Activated CD8-positive, alpha-beta memory T cell treated with anti-CD3 and anti-CD28 coated beads, Interleukin-2, amount 10 ng/mL, durations not matched to agents 7 days and 5 days (primary cell): ENCODE measurements around the gene PPP1CA. TPM values are rescaled to one million over a fixed set of nuclear protein-coding genes. Genes with fewer than 3 reads are reported as not detected.

Source experiments
- ATAC-seq: fragments of 150-1000 bp; cut with Tn5 transposase; one replicate; pipeline ENCODE4 v1.10.0; 2021; ENCODE audit warnings: moderate library complexity
- CTCF ChIA-PET: fragments of 350-600 bp; sonication (Branson Sonifier 250); formaldehyde crosslinking; loops from one replicate; lab custom pipeline; 2021; ENCODE audit warnings: antibody characterized with exemption; lab: Charles Lee
- DNase-seq: peaks from one replicate; pipeline ENCODE4 v3.0.0-alpha.2; 2020
- H3K27ac Mint-ChIP-seq: one replicate; pipeline ENCODE4 v1.8.0; 2021; ENCODE audit warnings: mild to moderate bottlenecking, mixed read lengths
- H3K27me3 Mint-ChIP-seq: one replicate; pipeline ENCODE4 v1.8.0; 2021; ENCODE audit warnings: mixed read lengths
- H3K36me3 Mint-ChIP-seq: one replicate; pipeline ENCODE4 v1.8.0; 2021; ENCODE audit warnings: mild to moderate bottlenecking, mixed read lengths
- H3K4me1 Mint-ChIP-seq: one replicate; pipeline ENCODE4 v1.8.0; 2021; ENCODE audit warnings: mixed read lengths
- H3K4me3 Mint-ChIP-seq: one replicate; pipeline ENCODE4 v1.8.0; 2021; ENCODE audit warnings: mild to moderate bottlenecking, moderate library complexity, mixed read lengths
- H3K9me3 Mint-ChIP-seq: one replicate; pipeline ENCODE4 v1.8.0; 2022; ENCODE audit warnings: low read depth, mixed read lengths
- total RNA-seq, 2 experiments: library from RNA; stranded (reverse); gene quantifications; one replicate each; pipeline ENCODE4 v1.2.3, GENCODE V29; 2021

PPP1CA gene
- total RNA-seq, 2 experiments from 2014 or later: 309 to 360 TPM

- Mint-ChIP-seq H3K4me1 (peaks cover 58% of the 10 kb centered on the region), H3K4me3 (peak overlapping the region; percentile 95), H3K27me3 (no peaks in the 10 kb centered on the region), H3K27ac (peak overlapping the region; percentile 37), H3K36me3 (peaks cover 28% of the 10 kb centered on the region), H3K9me3 (no peaks in the 10 kb centered on the region)
- no peak for ATAC-seq
- CTCF ChIA-PET: interaction anchor here (0.9 to 5.3 kb wide), 4 partner anchors 9 to 35 kb away, joined by 3 to 53 read pairs (median 4); partner anchors contain the start of genes PPP1CA and TBC1D10C
- DNase-seq: no peak
Measured at GRCh38 chr11:67393437-67393836, 8.2 kb downstream of the PPP1CA start.

DNA sequence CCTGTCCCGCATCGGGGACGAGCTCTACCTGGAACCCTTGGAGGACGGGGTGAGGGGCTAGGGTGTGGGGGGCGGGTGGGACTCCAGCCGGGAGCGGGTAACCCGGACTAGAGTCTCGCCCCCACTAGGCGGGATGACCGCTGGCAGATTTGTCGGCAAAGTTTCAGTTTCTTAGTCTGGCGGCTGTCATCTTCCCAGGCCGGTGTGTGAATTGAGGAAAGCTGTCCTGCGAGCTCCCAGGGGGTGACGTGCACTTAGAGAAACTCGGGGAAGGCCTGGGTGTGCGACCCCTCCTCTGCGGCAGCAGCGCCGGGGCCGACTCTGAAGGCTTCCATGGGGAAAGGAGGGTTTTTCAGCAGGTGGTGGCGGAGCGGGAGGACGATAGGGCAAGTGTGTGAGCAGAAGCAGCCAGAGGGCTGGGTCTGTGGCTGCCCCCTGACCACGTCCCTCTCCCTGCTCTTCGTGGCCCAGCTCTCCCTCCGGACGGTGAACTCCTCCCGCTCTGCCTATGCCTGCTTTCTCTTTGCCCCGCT is 9.4 kb downstream of the PPP1CA start:
- CTCF ChIA-PET: interaction anchor here (0.8 to 32.6 kb wide), 10 partner anchors 11 to 130 kb away, joined by 3 to 1153 read pairs (median 8); partner anchors contain the start of genes CLCF1, PITPNM1, POLD4 and PPP1CA
- DNase-seq (no peak), ATAC-seq (no peak)
- Mint-ChIP-seq H3K36me3 (peaks cover 19% of the 10 kb centered on the region), H3K27me3 (no peaks in the 10 kb centered on the region), H3K4me3 (peak overlapping the region; percentile 95), H3K4me1 (peaks cover 46% of the 10 kb centered on the region), H3K9me3 (no peaks in the 10 kb centered on the region), H3K27ac (peak overlapping the region; percentile 80)

DNA sequence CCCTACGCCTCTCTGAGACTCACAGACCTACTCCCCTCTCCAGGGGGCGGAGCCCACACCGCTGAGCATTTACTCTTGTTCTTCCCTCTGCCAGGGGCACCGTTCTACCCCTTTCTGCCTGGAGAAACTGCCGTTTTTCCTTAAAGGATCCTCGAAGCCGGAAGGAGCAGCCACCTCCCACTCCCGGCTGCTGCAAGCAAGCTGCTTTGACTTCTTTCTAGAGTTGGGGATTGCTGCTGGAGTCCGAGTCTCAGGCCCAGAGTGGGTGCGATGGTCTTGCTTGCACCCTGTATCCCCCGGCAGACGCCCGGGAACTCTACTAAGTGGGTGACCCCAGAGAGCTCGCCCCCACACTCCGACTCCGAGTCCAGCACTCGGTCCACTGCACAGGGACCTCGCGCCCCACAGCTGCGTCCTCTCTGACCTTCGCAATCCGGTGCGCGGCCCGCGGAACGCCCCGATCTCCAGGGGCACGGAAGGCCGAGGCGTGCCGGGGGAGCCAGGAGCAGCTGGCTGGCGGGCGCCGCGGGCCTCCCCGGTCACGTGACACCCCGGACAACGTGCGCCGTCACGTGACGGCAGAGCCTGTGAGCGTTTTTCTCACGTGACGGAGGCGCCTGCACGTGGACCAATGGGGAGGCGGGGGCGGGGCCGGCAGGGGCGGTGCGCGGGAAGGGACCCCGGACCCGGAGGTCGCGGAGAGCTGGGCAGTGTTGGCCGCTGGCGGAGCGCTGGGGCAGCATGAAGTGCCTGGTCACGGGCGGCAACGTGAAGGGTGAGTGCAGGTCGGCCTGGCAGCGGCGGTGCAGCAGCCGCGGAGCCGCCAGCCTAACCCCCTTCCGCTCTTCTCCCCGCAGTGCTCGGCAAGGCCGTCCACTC is 10.1 kb downstream of the PPP1CA start, which contains the start of gene RAD9A:
RAD9A (plus strand) TSS at position 683 of the 879 bp plus-strand sequence; CDS start at position 742, 59 bp downstream.
- H3K27ac Mint-ChIP-seq: peak within 1 kb of the TSS; percentile 80
- H3K36me3 Mint-ChIP-seq: peaks cover 15% of the 10 kb centered on the region
- ATAC-seq (peak; percentile 88), DNase-seq (peak; percentile 97)
- H3K4me1 Mint-ChIP-seq: peaks cover 40% of the 10 kb centered on the region
- CTCF ChIA-PET: interaction anchor here (0.8 to 32.6 kb wide), 14 partner anchors 10 to 129 kb away, joined by 3 to 1153 read pairs (median 5); partner anchors contain the start of genes CLCF1, PITPNM1, POLD4 and PPP1CA
- peak within 1 kb of the TSS; percentile 95 for H3K4me3 Mint-ChIP-seq
- no peaks in the 10 kb centered on the region for H3K9me3 Mint-ChIP-seq
- no peaks in the 10 kb centered on the region for H3K27me3 Mint-ChIP-seq

- H3K27ac Mint-ChIP-seq: peak overlapping the region; percentile 70
Measured at GRCh38 chr11:67390947-67391303, 10.7 kb downstream of the PPP1CA start.

DNA sequence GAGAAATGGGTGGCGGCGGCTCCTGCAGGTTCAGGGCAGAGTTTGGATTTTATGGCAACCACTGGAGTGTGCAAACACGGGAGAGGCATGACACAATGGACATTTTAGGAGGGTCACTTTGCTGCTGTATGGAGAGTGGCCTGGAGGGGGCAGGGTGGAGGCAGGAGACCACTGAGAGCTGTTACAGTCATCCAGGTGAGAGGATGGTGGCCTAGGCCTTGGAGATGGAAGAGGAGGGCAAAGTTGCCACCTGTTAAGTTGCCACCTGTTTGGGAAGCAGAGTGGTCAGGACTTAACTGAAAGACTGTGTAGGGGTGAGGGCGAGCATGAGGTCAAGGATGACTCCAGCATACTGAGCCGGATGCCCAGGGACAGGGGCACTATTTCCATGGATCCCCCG is 12.2 kb downstream of the PPP1CA start:
- H3K27ac Mint-ChIP-seq: no peak overlapping the region
- peak; percentile 26 for ATAC-seq
- no peaks in the 10 kb centered on the region for H3K9me3 Mint-ChIP-seq
- peaks cover 9% of the 10 kb centered on the region for H3K36me3 Mint-ChIP-seq
- peak; percentile 79 for DNase-seq
- H3K4me1 Mint-ChIP-seq: peaks cover 34% of the 10 kb centered on the region
- CTCF ChIA-PET: interaction anchor here (1.0 to 32.6 kb wide), 7 partner anchors 8 to 79 kb away, joined by 3 to 1153 read pairs (median 20); partner anchors contain the start of genes CLCF1, POLD4, PPP1CA and TBC1D10C
- H3K4me3 Mint-ChIP-seq: peak overlapping the region; percentile 59
- H3K27me3 Mint-ChIP-seq: peaks cover 15% of the 10 kb centered on the region

More at GRCh38 chr11:67390947-67391303, 10.7 kb downstream of the PPP1CA start:
- Mint-ChIP-seq H3K36me3 (peaks cover 11% of the 10 kb centered on the region), H3K4me3 (peak overlapping the region; percentile 95), H3K9me3 (no peaks in the 10 kb centered on the region), H3K4me1 (peaks cover 36% of the 10 kb centered on the region), H3K27me3 (peaks cover 2% of the 10 kb centered on the region)
- DNase-seq (no peak), ATAC-seq (no peak)
- CTCF ChIA-PET: interaction anchor here (0.9 to 32.6 kb wide), 12 partner anchors 9 to 115 kb away, joined by 3 to 1153 read pairs (median 5); partner anchors contain the start of genes CLCF1, PITPNM1, POLD4 and PPP1CA

DNA sequence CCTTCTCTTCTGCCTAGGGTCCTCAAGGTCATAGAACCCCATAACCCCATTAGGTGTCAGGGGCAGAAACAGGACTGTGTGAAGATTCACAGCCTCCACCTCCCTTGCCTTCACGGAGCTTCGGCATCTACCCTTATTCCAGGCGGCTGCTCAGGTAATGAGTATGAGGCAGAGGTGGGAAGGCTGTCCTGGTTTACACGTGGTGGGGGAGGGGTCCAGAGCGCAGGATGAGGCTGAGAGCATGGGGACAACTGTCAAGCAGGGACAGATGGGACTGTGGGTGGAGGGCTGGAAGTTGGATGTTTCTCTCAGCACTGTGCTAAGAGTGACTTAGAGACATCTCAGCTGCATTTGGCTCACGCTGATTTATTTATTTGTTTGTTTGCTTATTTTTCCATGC is 14.1 kb downstream of the PPP1CA start:
- H3K9me3 Mint-ChIP-seq: no peaks in the 10 kb centered on the region
- H3K27me3 Mint-ChIP-seq: peaks cover 21% of the 10 kb centered on the region
- peaks cover 19% of the 10 kb centered on the region for H3K4me1 Mint-ChIP-seq
- no peak overlapping the region for H3K4me3 Mint-ChIP-seq
- ATAC-seq: no peak
- CTCF ChIA-PET: interaction anchor here (1.0 to 32.6 kb wide), 6 partner anchors 11 to 49 kb away, joined by 3 to 1153 read pairs (median 8); partner anchors contain the start of genes CLCF1, POLD4, PPP1CA and PTPRCAP
- DNase-seq: no peak
- no peak overlapping the region for H3K27ac Mint-ChIP-seq
- H3K36me3 Mint-ChIP-seq: no peaks in the 10 kb centered on the region

DNA sequence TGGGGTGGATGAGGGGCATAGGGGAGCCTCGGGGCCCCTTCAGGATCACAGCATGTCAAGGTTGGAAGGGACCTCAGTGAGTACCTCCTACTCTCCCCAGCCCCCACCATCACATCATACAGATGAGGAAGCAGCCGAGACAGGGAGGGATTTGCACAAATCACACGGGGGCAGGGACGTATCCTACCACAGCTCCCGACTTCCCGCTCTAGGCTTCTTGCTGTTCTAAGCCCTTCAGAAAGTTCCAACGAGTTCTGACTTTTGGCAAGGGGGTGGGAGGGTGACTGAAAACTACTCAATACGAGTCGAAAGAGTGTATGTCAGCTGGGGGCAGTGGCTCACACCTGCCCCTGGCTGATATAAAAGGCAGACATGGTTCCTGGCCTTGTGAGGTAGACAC is 14.6 kb downstream of the PPP1CA start:
- ATAC-seq (no peak), DNase-seq (no peak)
- H3K9me3 Mint-ChIP-seq: no peaks in the 10 kb centered on the region
- H3K36me3 Mint-ChIP-seq: no peaks in the 10 kb centered on the region
- H3K4me3 Mint-ChIP-seq: no peak overlapping the region
- peaks cover 19% of the 10 kb centered on the region for H3K4me1 Mint-ChIP-seq
- H3K27ac Mint-ChIP-seq: no peak overlapping the region
- peaks cover 23% of the 10 kb centered on the region for H3K27me3 Mint-ChIP-seq
- CTCF ChIA-PET: interaction anchor here (0.6 to 32.6 kb wide), 10 partner anchors 10 to 174 kb away, joined by 3 to 1153 read pairs (median 6); partner anchors contain the start of genes CLCF1, PITPNM1, POLD4 and PPP1CA

DNA sequence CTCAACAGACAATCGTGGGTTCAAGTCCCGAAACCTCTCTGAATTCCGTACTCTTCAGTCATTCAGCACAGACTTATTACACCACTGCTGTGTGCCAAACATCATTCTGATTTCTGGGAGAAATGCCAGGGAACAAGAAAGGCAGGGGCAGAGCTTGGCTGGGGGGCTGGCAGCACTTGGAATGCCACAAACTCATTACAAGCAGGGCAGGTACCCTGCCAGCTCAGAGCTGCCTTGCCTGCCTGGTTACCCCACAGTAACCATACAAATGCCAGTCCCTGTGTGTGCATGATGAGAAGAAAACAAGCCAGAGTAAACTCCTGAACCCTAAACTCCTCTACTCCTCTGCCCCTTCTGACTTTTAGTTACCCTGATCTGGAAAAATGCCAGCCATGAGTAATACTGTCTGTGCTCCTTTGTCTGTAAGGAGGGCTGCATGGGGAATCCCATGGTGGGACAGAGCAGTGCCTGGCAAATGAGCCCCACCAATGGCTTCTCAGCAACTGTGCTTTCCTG is 16.7 kb downstream of the PPP1CA start:
- ATAC-seq (no peak), DNase-seq (no peak)
- H3K4me3 Mint-ChIP-seq: no peak overlapping the region
- H3K4me1 Mint-ChIP-seq: peaks cover 13% of the 10 kb centered on the region
- H3K36me3 Mint-ChIP-seq: no peaks in the 10 kb centered on the region
- peaks cover 29% of the 10 kb centered on the region for H3K27me3 Mint-ChIP-seq
- H3K9me3 Mint-ChIP-seq: no peaks in the 10 kb centered on the region
- no peak overlapping the region for H3K27ac Mint-ChIP-seq
- CTCF ChIA-PET: interaction anchor here (1.0 to 32.6 kb wide), 4 partner anchors 8 to 122 kb away, joined by 3 to 1153 read pairs (median 8); partner anchors contain the start of genes CLCF1, POLD4 and PPP1CA

GRCh38 chr11:67382276-67383136 is 19.2 kb downstream of the PPP1CA start:
- H3K4me3 Mint-ChIP-seq: no peak overlapping the region

GRCh38 chr11:67381244-67381972 is 20.2 kb downstream of the PPP1CA start:
- ATAC-seq (no peak), DNase-seq (no peak)
- H3K27ac Mint-ChIP-seq: peak overlapping the region; percentile 33
- H3K4me1 Mint-ChIP-seq: peaks cover 5% of the 10 kb centered on the region
- peaks cover 47% of the 10 kb centered on the region for H3K27me3 Mint-ChIP-seq
- CTCF ChIA-PET: interaction anchor here (0.6 to 32.6 kb wide), 26 partner anchors 10 to 299 kb away, joined by 3 to 1153 read pairs (median 6); partner anchors contain the start of genes ANKRD13D, CLCF1, POLD4 and PTPRCAP
- no peaks in the 10 kb centered on the region for H3K9me3 Mint-ChIP-seq
- H3K36me3 Mint-ChIP-seq: no peaks in the 10 kb centered on the region
- H3K4me3 Mint-ChIP-seq: no peak overlapping the region

More at GRCh38 chr11:67382276-67383136, 19.2 kb downstream of the PPP1CA start:
- peaks cover 5% of the 10 kb centered on the region for H3K4me1 Mint-ChIP-seq
- peaks cover 38% of the 10 kb centered on the region for H3K27me3 Mint-ChIP-seq
- H3K36me3 Mint-ChIP-seq: no peaks in the 10 kb centered on the region
- ATAC-seq: peak; percentile 94
- CTCF ChIA-PET: interaction anchor here (0.6 to 32.6 kb wide), 40 partner anchors 9 to 302 kb away, joined by 3 to 1153 read pairs (median 5); partner anchors contain the start of genes ANKRD13D, CLCF1, POLD4 and PPP1CA
- no peaks in the 10 kb centered on the region for H3K9me3 Mint-ChIP-seq
- DNase-seq: peak; percentile 90
- no peak overlapping the region for H3K27ac Mint-ChIP-seq
